ENCODE results near the gene COL16A1.

The COL16A1 gene

GRCh38 chr1:31624309-31624708 is 79.5 kb downstream of the COL16A1 start:
- H2AFZ ChIP-seq (ENCODE audit: low read depth, low read length) = no peak overlapping the region
- no peak overlapping the region for H3K4me2 ChIP-seq (ENCODE audit: insufficient read depth, low read length)
- H4K20me1 ChIP-seq (ENCODE audit: insufficient read depth, low read length) = no peaks in the 10 kb centered on the region
- ATAC-seq (ENCODE audit: insufficient read depth, low read depth) (peak; percentile 53; the same call in 1 of the 3 replicates), DNase-seq (peak; percentile 16)
- H3K79me2 ChIP-seq (ENCODE audit: insufficient read depth, low read length) = no peaks in the 10 kb centered on the region
- TF ChIP-seq EZH2 (IDR thresholded peaks at IDR 0.05; ENCODE audit: borderline replicate concordance, low read depth, low read length, severe bottlenecking) = no peak
- TF ChIP-seq CTCF (IDR thresholded peaks at IDR 0.05; ENCODE audit: borderline replicate concordance, extremely low read depth, low read length, poor library complexity, severe bottlenecking) = no peak
- H3K27ac ChIP-seq (ENCODE audit: low read length) = no peak overlapping the region
- H3K4me3 ChIP-seq (ENCODE audit: low read depth in 1 of 2, low read length in 2 of 2) = no peak overlapping the region
- no peaks in the 10 kb centered on the region for H3K4me1 ChIP-seq (ENCODE audit: insufficient read depth, low read length)
- no peak overlapping the region for H3K9ac ChIP-seq (ENCODE audit: low read depth, low read length)
- H3K9me3 ChIP-seq (ENCODE audit: insufficient read depth, low read length, severe bottlenecking) = no peaks in the 10 kb centered on the region
- H3K27me3 ChIP-seq (ENCODE audit: insufficient read depth, low read length, poor library complexity) = no peaks in the 10 kb centered on the region
- peaks cover 23% of the 10 kb centered on the region for H3K36me3 ChIP-seq (ENCODE audit: insufficient read depth, low read length)

GRCh38 chr1:31623365-31623764 is 80.5 kb downstream of the COL16A1 start:
- no peak overlapping the region for H3K27ac ChIP-seq (ENCODE audit: low read length)
- TF ChIP-seq EZH2 (IDR thresholded peaks at IDR 0.05; ENCODE audit: borderline replicate concordance, low read depth, low read length, severe bottlenecking) (no peak), CTCF (IDR thresholded peaks at IDR 0.05; ENCODE audit: borderline replicate concordance, extremely low read depth, low read length, poor library complexity, severe bottlenecking) (no peak)
- no peak overlapping the region for H2AFZ ChIP-seq (ENCODE audit: low read depth, low read length)
- no peaks in the 10 kb centered on the region for H4K20me1 ChIP-seq (ENCODE audit: insufficient read depth, low read length)
- ATAC-seq (ENCODE audit: insufficient read depth, low read depth) = no peak
- no peak for DNase-seq
- H3K36me3 ChIP-seq (ENCODE audit: insufficient read depth, low read length) = peaks cover 14% of the 10 kb centered on the region
- H3K9me3 ChIP-seq (ENCODE audit: insufficient read depth, low read length, severe bottlenecking) = no peaks in the 10 kb centered on the region
- H3K79me2 ChIP-seq (ENCODE audit: insufficient read depth, low read length) = no peaks in the 10 kb centered on the region
- H3K9ac ChIP-seq (ENCODE audit: low read depth, low read length) = no peak overlapping the region
- H3K27me3 ChIP-seq (ENCODE audit: insufficient read depth, low read length, poor library complexity) = peaks cover 4% of the 10 kb centered on the region
- no peak overlapping the region for H3K4me2 ChIP-seq (ENCODE audit: insufficient read depth, low read length)
- no peaks in the 10 kb centered on the region for H3K4me1 ChIP-seq (ENCODE audit: insufficient read depth, low read length)
- H3K4me3 ChIP-seq (ENCODE audit: low read depth in 1 of 2, low read length in 2 of 2) = no peak overlapping the region

GRCh38 chr1:31621847-31622730 is 81.7 kb downstream of the COL16A1 start:
- H3K9me3 ChIP-seq (ENCODE audit: insufficient read depth, low read length, severe bottlenecking) = no peaks in the 10 kb centered on the region
- H3K27ac ChIP-seq (ENCODE audit: low read length) = no peak overlapping the region
- TF ChIP-seq CTCF (IDR thresholded peaks at IDR 0.05; ENCODE audit: borderline replicate concordance, extremely low read depth, low read length, poor library complexity, severe bottlenecking) (no peak), EZH2 (IDR thresholded peaks at IDR 0.05; ENCODE audit: borderline replicate concordance, low read depth, low read length, severe bottlenecking) (no peak)
- H3K4me1 ChIP-seq (ENCODE audit: insufficient read depth, low read length) = no peaks in the 10 kb centered on the region
- H4K20me1 ChIP-seq (ENCODE audit: insufficient read depth, low read length) = no peaks in the 10 kb centered on the region
- no peak overlapping the region for H3K9ac ChIP-seq (ENCODE audit: low read depth, low read length)
- no peak overlapping the region for H2AFZ ChIP-seq (ENCODE audit: low read depth, low read length)
- peaks cover 3% of the 10 kb centered on the region; the same call in 1 of the 2 replicates for H3K36me3 ChIP-seq (ENCODE audit: insufficient read depth, low read length)
- ATAC-seq (ENCODE audit: insufficient read depth, low read depth) = no peak
- H3K4me2 ChIP-seq (ENCODE audit: insufficient read depth, low read length) = no peak overlapping the region
- H3K4me3 ChIP-seq (ENCODE audit: low read depth in 1 of 2, low read length in 2 of 2) = no peak overlapping the region
- H3K27me3 ChIP-seq (ENCODE audit: insufficient read depth, low read length, poor library complexity) = peaks cover 4% of the 10 kb centered on the region
- H3K79me2 ChIP-seq (ENCODE audit: insufficient read depth, low read length) = no peaks in the 10 kb centered on the region
- no peak for DNase-seq
